ENCODE data around the gene THNSL1. TPM values are rescaled to one million over a fixed set of nuclear protein-coding genes. Genes with fewer than 3 reads are reported as not detected.

The THNSL1 gene
- total RNA-seq, 2 donors from 2014 or later = 0.54 to 1.3 TPM

GRCh38 chr10:24971374-24971773 is 45.0 kb upstream of the THNSL1 start:
- no peak overlapping the region for H3K27ac ChIP-seq
- H3K4me1 ChIP-seq (ENCODE audit: control insufficient read depth in 1 of 2, low read depth in 2 of 2) = peaks cover 2 to 14% of the 10 kb centered on the region in 2 donors
- H3K36me3 ChIP-seq = no peaks in the 10 kb centered on the region
- DNase-seq (ENCODE audit: low spot score) = no peak
- no peak for TF ChIP-seq CTCF (IDR thresholded peaks at IDR 0.05)
- H3K4me3 ChIP-seq = no peak overlapping the region
- no peaks in the 10 kb centered on the region for H3K9me3 ChIP-seq
- no peaks in the 10 kb centered on the region for H3K27me3 ChIP-seq (replicated peaks; ENCODE audit: insufficient read depth)
- no peak for ATAC-seq (ENCODE audit: insufficient number of reproducible peaks, low FRiP score, low read depth)

GRCh38 chr10:24973163-24973562 is 43.2 kb upstream of the THNSL1 start:
- TF ChIP-seq CTCF (IDR thresholded peaks at IDR 0.05) = no peak

GRCh38 chr10:24974976-24975375 is 41.4 kb upstream of the THNSL1 start:
- TF ChIP-seq CTCF (IDR thresholded peaks at IDR 0.05) = peak; percentile 32
- no peak for DNase-seq (ENCODE audit: low spot score)
- peaks cover 2 to 14% of the 10 kb centered on the region in 2 donors for H3K4me1 ChIP-seq (ENCODE audit: control insufficient read depth in 1 of 2, low read depth in 2 of 2)
- H3K27me3 ChIP-seq (replicated peaks; ENCODE audit: insufficient read depth) = no peaks in the 10 kb centered on the region
- H3K4me3 ChIP-seq = no peak overlapping the region
- no peaks in the 10 kb centered on the region for H3K9me3 ChIP-seq
- peak; percentile 88 for ATAC-seq (ENCODE audit: insufficient number of reproducible peaks, low FRiP score, low read depth)
- H3K27ac ChIP-seq = peak overlapping the region in 1 of 2 donors; percentile 27
- no peaks in the 10 kb centered on the region for H3K36me3 ChIP-seq

More at GRCh38 chr10:24973163-24973562, 43.2 kb upstream of the THNSL1 start:
- Histone ChIP-seq H3K4me3 (no peak overlapping the region), H3K9me3 (no peaks in the 10 kb centered on the region), H3K27ac (no peak overlapping the region), H3K27me3 (replicated peaks; ENCODE audit: insufficient read depth) (no peaks in the 10 kb centered on the region), H3K4me1 (ENCODE audit: control insufficient read depth in 1 of 2, low read depth in 2 of 2) (peaks cover 2 to 14% of the 10 kb centered on the region in 2 donors), H3K36me3 (no peaks in the 10 kb centered on the region)
- no peak for DNase-seq (ENCODE audit: low spot score)
- no peak for ATAC-seq (ENCODE audit: insufficient number of reproducible peaks, low FRiP score, low read depth)

GRCh38 chr10:24979685-24980084 is 36.7 kb upstream of the THNSL1 start:
- ATAC-seq (ENCODE audit: insufficient number of reproducible peaks, low FRiP score, low read depth) = no peak

GRCh38 chr10:24981161-24981710 is 35.2 kb upstream of the THNSL1 start:
- no peak overlapping the region for H3K27ac ChIP-seq
- peaks cover 4 to 8% of the 10 kb centered on the region in 2 donors for H3K4me1 ChIP-seq (ENCODE audit: control insufficient read depth in 1 of 2, low read depth in 2 of 2)
- TF ChIP-seq CTCF (IDR thresholded peaks at IDR 0.05) = no peak
- H3K9me3 ChIP-seq = no peaks in the 10 kb centered on the region
- H3K27me3 ChIP-seq (replicated peaks; ENCODE audit: insufficient read depth) = no peaks in the 10 kb centered on the region
- no peak overlapping the region for H3K4me3 ChIP-seq
- no peaks in the 10 kb centered on the region for H3K36me3 ChIP-seq
- ATAC-seq (ENCODE audit: insufficient number of reproducible peaks, low FRiP score, low read depth) (no peak), DNase-seq (ENCODE audit: low spot score) (no peak)

More at GRCh38 chr10:24979685-24980084, 36.7 kb upstream of the THNSL1 start:
- no peaks in the 10 kb centered on the region for H3K9me3 ChIP-seq
- H3K4me3 ChIP-seq = no peak overlapping the region
- TF ChIP-seq CTCF (IDR thresholded peaks at IDR 0.05) = no peak
- H3K27me3 ChIP-seq (replicated peaks; ENCODE audit: insufficient read depth) = no peaks in the 10 kb centered on the region
- no peak for DNase-seq (ENCODE audit: low spot score)
- peaks cover 4 to 16% of the 10 kb centered on the region in 2 donors for H3K4me1 ChIP-seq (ENCODE audit: control insufficient read depth in 1 of 2, low read depth in 2 of 2)
- H3K36me3 ChIP-seq = no peaks in the 10 kb centered on the region
- no peak overlapping the region for H3K27ac ChIP-seq
